Glutamatergic neuron (in vitro differentiated cells): Measurements from ENCODE around the gene CLEC6A. TPM values are rescaled to one million over a fixed set of nuclear protein-coding genes. Genes with fewer than 3 reads are reported as not detected.
"Not testable (repeated sequence)": the region's sequence is repeated elsewhere in the genome, so short reads cannot be mapped to it uniquely, and the experiment has no call there.

Experiments used
- DNase-seq: peaks from one replicate; pipeline ENCODE4 v3.0.0; 2022
- H3K27ac Mint-ChIP-seq: one replicate; pipeline ENCODE4 v1.8.0; 2020; ENCODE audit warnings: mild to moderate bottlenecking, mixed read lengths, inconsistent platforms; ENCODE audit not compliant: unreplicated experiment
- H3K27me3 Mint-ChIP-seq: one replicate; pipeline ENCODE4 v1.8.0; 2020; ENCODE audit warnings: mild to moderate bottlenecking, moderate library complexity, mixed read lengths, inconsistent platforms; ENCODE audit not compliant: unreplicated experiment
- H3K36me3 Mint-ChIP-seq: one replicate; pipeline ENCODE4 v1.8.0; 2020; ENCODE audit warnings: mild to moderate bottlenecking, mixed read lengths, inconsistent platforms; ENCODE audit not compliant: unreplicated experiment
- H3K4me1 Mint-ChIP-seq: one replicate; pipeline ENCODE4 v1.8.0; 2020; ENCODE audit warnings: mild to moderate bottlenecking, low read depth, mixed read lengths, inconsistent platforms; ENCODE audit not compliant: unreplicated experiment
- H3K4me3 Mint-ChIP-seq: one replicate; pipeline ENCODE4 v1.8.0; 2020; ENCODE audit warnings: mild to moderate bottlenecking, mixed read lengths, inconsistent platforms; ENCODE audit not compliant: unreplicated experiment
- H3K9me3 Mint-ChIP-seq: one replicate; pipeline ENCODE4 v1.8.0; 2020; ENCODE audit warnings: mild to moderate bottlenecking, moderate library complexity, mixed read lengths, inconsistent platforms; ENCODE audit not compliant: unreplicated experiment
- CTCF ChIP-seq: fragments of 200-600 bp; sonication (generic); IDR thresholded peaks from one replicate; pipeline ENCODE4 v1.5.0; 2021; ENCODE audit not compliant: partially characterized antibody, unreplicated experiment
- total RNA-seq: library from RNA; stranded (reverse); fragmentation: NEBNext Ultra II Directional; extraction: Animal tissue kit (Norgen Biotek cat#: 25700); gene quantifications from one replicate; pipeline ENCODE4 v1.2.1, GENCODE V29; 2021; ENCODE audit not compliant: unreplicated experiment

CLEC6A gene
- total RNA-seq, 1 donor from 2014 or later = not detected

DNA sequence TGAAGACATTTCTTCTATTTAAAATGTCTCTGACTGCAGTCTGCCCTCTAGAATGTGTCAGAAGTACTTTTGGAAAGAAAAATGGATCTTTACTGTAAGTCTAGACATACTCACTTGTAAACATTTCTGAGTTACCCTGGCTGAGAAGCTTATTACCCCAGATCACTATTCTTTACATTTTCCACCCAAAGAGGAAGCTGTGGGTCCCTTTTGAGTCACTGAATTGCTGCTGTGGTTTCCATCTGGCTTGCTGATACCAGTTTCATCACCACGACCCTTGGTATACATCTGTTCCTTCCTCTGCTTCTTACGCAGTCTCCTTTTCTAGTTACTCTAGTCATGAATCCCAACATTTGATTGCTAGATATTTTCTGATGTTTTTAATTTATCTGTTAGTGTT, 37.3 kb downstream of the CLEC6A start:
- peaks cover 9% of the 10 kb centered on the region for H3K4me1 Mint-ChIP-seq
- H3K36me3 Mint-ChIP-seq = no peaks in the 10 kb centered on the region
- TF ChIP-seq CTCF = no peak
- H3K27ac Mint-ChIP-seq = no peak overlapping the region
- peaks cover 2% of the 10 kb centered on the region for H3K9me3 Mint-ChIP-seq
- H3K27me3 Mint-ChIP-seq = no peaks in the 10 kb centered on the region
- DNase-seq = no peak
- no peak overlapping the region for H3K4me3 Mint-ChIP-seq

GRCh38 chr12:8495671-8496070, 39.9 kb downstream of the CLEC6A start:
- not testable (repeated sequence) for H3K4me1 Mint-ChIP-seq, H3K9me3 Mint-ChIP-seq, H3K36me3 Mint-ChIP-seq, H3K4me3 Mint-ChIP-seq, DNase-seq, H3K27me3 Mint-ChIP-seq, H3K27ac Mint-ChIP-seq

DNA sequence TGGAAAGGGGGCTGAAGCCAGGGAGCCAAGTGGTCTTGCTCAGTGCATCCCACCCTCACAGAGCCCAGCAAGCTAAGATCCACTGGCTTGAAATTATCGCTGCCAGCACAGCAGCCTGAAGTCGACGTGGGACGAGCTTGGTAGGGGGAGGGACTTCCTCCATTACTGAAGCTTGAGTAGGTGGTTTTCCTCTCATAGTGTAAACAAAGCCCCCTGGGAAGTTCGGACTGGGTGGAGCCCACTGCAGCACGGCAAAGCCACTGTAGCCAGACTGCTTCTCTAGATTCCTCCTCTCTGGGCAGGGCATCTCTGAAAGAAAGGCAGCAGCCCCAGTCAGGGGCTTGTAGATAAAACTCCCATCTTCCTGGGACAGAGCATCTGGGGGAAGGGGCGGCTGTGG, 40.3 kb downstream of the CLEC6A start:
- not testable (repeated sequence) for H3K27ac Mint-ChIP-seq, DNase-seq, H3K4me3 Mint-ChIP-seq, H3K36me3 Mint-ChIP-seq, H3K27me3 Mint-ChIP-seq, H3K4me1 Mint-ChIP-seq, H3K9me3 Mint-ChIP-seq

DNA sequence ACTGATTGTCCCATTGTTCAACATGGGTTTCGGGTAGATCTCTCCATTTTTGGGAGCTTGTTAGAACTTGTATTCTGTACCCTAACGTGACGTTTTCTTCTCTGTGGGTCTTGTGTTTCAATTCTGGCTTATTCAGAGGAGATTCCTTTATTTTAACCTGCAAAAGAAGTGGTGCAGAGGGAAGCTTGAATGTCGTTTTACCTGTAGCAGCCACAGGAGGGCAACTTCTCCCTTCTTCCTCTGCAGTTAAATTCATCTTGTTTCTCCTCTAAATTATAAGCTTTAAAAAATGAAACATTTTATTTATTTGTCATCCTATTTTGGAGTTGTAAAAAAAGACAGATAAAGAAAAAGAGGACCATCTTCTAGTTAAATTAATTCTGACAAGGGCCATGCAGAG, 43.9 kb downstream of the CLEC6A start:
- H3K9me3 Mint-ChIP-seq = no peaks in the 10 kb centered on the region
- H3K27me3 Mint-ChIP-seq = no peaks in the 10 kb centered on the region
- DNase-seq = no peak
- H3K27ac Mint-ChIP-seq = no peak overlapping the region
- TF ChIP-seq CTCF = no peak
- H3K4me3 Mint-ChIP-seq = no peak overlapping the region
- H3K4me1 Mint-ChIP-seq = peaks cover 3% of the 10 kb centered on the region
- H3K36me3 Mint-ChIP-seq = no peaks in the 10 kb centered on the region

DNA sequence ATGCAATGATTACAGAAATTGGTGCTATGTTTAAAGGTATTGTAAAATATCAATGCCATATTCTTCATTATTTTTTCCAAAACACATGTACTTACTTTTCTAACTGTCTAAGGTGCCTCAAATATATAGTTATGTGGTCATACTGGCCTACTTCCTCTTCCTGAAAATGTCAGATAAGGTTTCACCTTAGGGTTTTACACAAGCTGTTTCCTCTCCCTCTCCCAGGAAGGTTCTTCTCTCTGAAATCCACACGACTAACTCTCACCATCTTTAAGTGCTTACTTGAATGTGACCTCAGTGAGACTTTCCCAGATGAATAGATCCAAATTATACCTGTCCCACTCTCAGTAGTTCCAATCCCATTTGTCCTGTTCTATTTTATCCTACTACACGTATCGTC, 46.0 kb downstream of the CLEC6A start:
- Mint-ChIP-seq H3K27me3 (no peaks in the 10 kb centered on the region), H3K27ac (no peak overlapping the region), H3K4me1 (peaks cover under 1% of the 10 kb centered on the region), H3K9me3 (no peaks in the 10 kb centered on the region), H3K36me3 (no peaks in the 10 kb centered on the region), H3K4me3 (no peak overlapping the region)
- no peak for DNase-seq
- TF ChIP-seq CTCF = no peak

GRCh38 chr12:8504351-8504750, 48.6 kb downstream of the CLEC6A start:
- Mint-ChIP-seq H3K9me3 (no peaks in the 10 kb centered on the region), H3K36me3 (no peaks in the 10 kb centered on the region), H3K4me3 (no peak overlapping the region), H3K4me1 (no peaks in the 10 kb centered on the region), H3K27me3 (no peaks in the 10 kb centered on the region), H3K27ac (no peak overlapping the region)
- no peak for DNase-seq
- TF ChIP-seq CTCF = no peak
